H9 (cell line): ENCODE data around the gene CADM4. TPM values are rescaled to one million over a fixed set of nuclear protein-coding genes. Genes with fewer than 3 reads are reported as not detected.
A peak's percentile ranks its signal among the peaks of the same experiment; 100 is the strongest.

Source experiments
- DNase-seq: peaks from one replicate; pipeline ENCODE4 v3.0.0-alpha.2; 2017
- H2AFZ ChIP-seq: one replicate; pipeline ENCODE4 v1.6.1; 2013; ENCODE audit warnings: mild to moderate bottlenecking, low read length, control low read depth, moderate library complexity
- H2AK5ac ChIP-seq: 2 replicates; pipeline ENCODE4 v1.6.1; 2013; ENCODE audit warnings: low read length, control low read depth, mixed read lengths; ENCODE audit not compliant: insufficient read length
- H2BK120ac ChIP-seq: one replicate; pipeline ENCODE4 v1.6.1; 2013; ENCODE audit warnings: low read depth, mild to moderate bottlenecking, low read length, control low read depth, inconsistent platforms; ENCODE audit not compliant: poor library complexity, severe bottlenecking
- H2BK12ac ChIP-seq: 2 replicates; pipeline ENCODE4 v1.6.1; 2013; ENCODE audit warnings: low read length, control low read depth, mixed read lengths, low read depth; ENCODE audit not compliant: insufficient read length
- H2BK15ac ChIP-seq: 2 replicates; pipeline ENCODE4 v1.6.1; 2013; ENCODE audit warnings: low read depth, low read length, control low read depth
- H2BK20ac ChIP-seq: one replicate; pipeline ENCODE4 v1.6.1; 2013; ENCODE audit warnings: low read depth, mild to moderate bottlenecking, low read length, control low read depth, inconsistent platforms; ENCODE audit not compliant: poor library complexity, severe bottlenecking
- H2BK5ac ChIP-seq: 2 replicates; pipeline ENCODE4 v1.6.1; 2013; ENCODE audit warnings: low read length, control low read depth, mixed read lengths; ENCODE audit not compliant: insufficient read length
- H3K14ac ChIP-seq: 2 replicates; pipeline ENCODE4 v1.6.1; 2013; ENCODE audit warnings: low read length, control low read depth; ENCODE audit not compliant: insufficient read depth
- H3K18ac ChIP-seq: 2 replicates; pipeline ENCODE4 v1.6.1; 2013; ENCODE audit warnings: low read depth, mild to moderate bottlenecking, mixed read lengths, low read length, control low read depth; ENCODE audit not compliant: insufficient read length
- H3K23ac ChIP-seq: 2 replicates; pipeline ENCODE4 v1.6.1; 2013; ENCODE audit warnings: low read length, control low read depth, mixed read lengths, low read depth; ENCODE audit not compliant: insufficient read length
- H3K23me2 ChIP-seq: 2 replicates; pipeline ENCODE4 v1.6.1; 2013; ENCODE audit warnings: low read depth, mild to moderate bottlenecking, mixed read lengths, low read length, control low read depth; ENCODE audit not compliant: insufficient read length, poor library complexity, severe bottlenecking
- H3K27ac ChIP-seq: 2 replicates; pipeline ENCODE4 v1.5.1; 2013; ENCODE audit warnings: low read length, control low read depth, mixed read lengths, low read depth; ENCODE audit not compliant: insufficient read length
- H3K27me3 ChIP-seq: 2 replicates; pipeline ENCODE4 v1.6.1; 2013; ENCODE audit warnings: low read length, control low read depth, inconsistent platforms; ENCODE audit not compliant: insufficient read depth
- H3K4ac ChIP-seq: 2 replicates; pipeline ENCODE4 v1.6.1; 2013; ENCODE audit warnings: low read depth, mild to moderate bottlenecking, control low read depth, inconsistent platforms, low read length, moderate library complexity
- H3K4me1 ChIP-seq: 2 replicates; pipeline ENCODE4 v1.6.1; 2013; ENCODE audit warnings: low read length, control low read depth, inconsistent platforms; ENCODE audit not compliant: insufficient read depth
- H3K4me2 ChIP-seq: 2 replicates; pipeline ENCODE4 v1.6.1; 2013; ENCODE audit warnings: low read length, control low read depth, mixed read lengths; ENCODE audit not compliant: insufficient read length, insufficient read depth
- H3K56ac ChIP-seq: 2 replicates; pipeline ENCODE4 v1.6.1; 2013; ENCODE audit warnings: low read depth, mild to moderate bottlenecking, mixed read lengths, low read length, control low read depth; ENCODE audit not compliant: insufficient read length
- H3K79me1 ChIP-seq: 2 replicates; pipeline ENCODE4 v1.6.1; 2013; ENCODE audit warnings: low read depth, mild to moderate bottlenecking, moderate library complexity, low read length, control low read depth, inconsistent platforms; ENCODE audit not compliant: insufficient read depth, poor library complexity, severe bottlenecking
- H3K79me2 ChIP-seq: 2 replicates; pipeline ENCODE4 v1.6.1; 2013; ENCODE audit warnings: low read length, control low read depth, inconsistent platforms; ENCODE audit not compliant: insufficient read depth
- H3K9ac ChIP-seq: 2 replicates; pipeline ENCODE4 v1.6.1; 2013; ENCODE audit warnings: low read length, control low read depth, mixed read lengths; ENCODE audit not compliant: insufficient read length; ENCODE audit errors: extremely low read depth
- H3K9me3 ChIP-seq: one replicate; pipeline ENCODE4 v1.6.1; 2013; ENCODE audit warnings: low read depth, low read length, inconsistent platforms; ENCODE audit not compliant: control insufficient read depth
- H3T11ph ChIP-seq: one replicate; pipeline ENCODE4 v1.6.1; 2013; ENCODE audit warnings: mild to moderate bottlenecking, low read length, control low read depth, inconsistent platforms
- H4K20me1 ChIP-seq: one replicate; pipeline ENCODE4 v1.6.1; 2013; ENCODE audit not compliant: control insufficient read depth, insufficient read length, insufficient read depth
- H4K5ac ChIP-seq: 2 replicates; pipeline ENCODE4 v1.6.1; 2013; ENCODE audit warnings: low read depth, mild to moderate bottlenecking, mixed read lengths, low read length, control low read depth; ENCODE audit not compliant: insufficient read length
- H4K8ac ChIP-seq: replicated peaks from 2 replicates; pipeline ENCODE4 v1.6.1; 2013; ENCODE audit warnings: low read length, control low read depth, mixed read lengths, low read depth; ENCODE audit not compliant: insufficient read length
- H4K91ac ChIP-seq: 2 replicates; pipeline ENCODE4 v1.6.1; 2013; ENCODE audit warnings: low read depth, mild to moderate bottlenecking, moderate library complexity, mixed read lengths, low read length, control low read depth; ENCODE audit not compliant: insufficient read length
- H3K27ac Mint-ChIP-seq, 3 experiments: 2 replicates in 2 of 3; 3 replicates in 1 of 3; pipeline ENCODE4 v1.8.0; 2020 to 2021; ENCODE audit warnings: mixed read lengths in 3 of 3, mild to moderate bottlenecking in 1 of 3, moderate library complexity in 1 of 3
- H3K27me3 Mint-ChIP-seq: 2 replicates; pipeline ENCODE4 v1.8.0; 2021; ENCODE audit warnings: low read depth, mild to moderate bottlenecking, moderate library complexity, mixed read lengths
- H3K36me3 Mint-ChIP-seq, 3 experiments: 2 replicates in 2 of 3; 3 replicates in 1 of 3; pipeline ENCODE4 v1.8.0; 2020 to 2021; ENCODE audit warnings: low read depth in 3 of 3, mixed read lengths in 3 of 3; ENCODE audit not compliant: insufficient read depth in 1 of 3
- H3K4me1 Mint-ChIP-seq, 2 experiments: 2 replicates each; pipeline ENCODE4 v1.8.0; 2020; ENCODE audit warnings: mixed read lengths in 2 of 2
- H3K4me3 Mint-ChIP-seq, 2 experiments: 2 replicates in 1 of 2; 3 replicates in 1 of 2; pipeline ENCODE4 v1.8.0; 2020 to 2021; ENCODE audit warnings: mild to moderate bottlenecking in 2 of 2, mixed read lengths in 2 of 2, moderate library complexity in 1 of 2
- H3K9me3 Mint-ChIP-seq, 2 experiments: 2 replicates in 1 of 2; 3 replicates in 1 of 2; pipeline ENCODE4 v1.8.0; 2020; ENCODE audit warnings: mild to moderate bottlenecking in 2 of 2, mixed read lengths in 2 of 2, moderate library complexity in 1 of 2
- CTCF ChIP-seq: fragments of 200-600 bp; sonication (generic); conservative IDR thresholded peaks from 3 replicates; pipeline ENCODE4 v1.8.0; 2021; ENCODE audit warnings: antibody characterized with exemption, mild to moderate bottlenecking
- WGBS: extraction: QIAGEN DNeasy Blood & Tissue Kit; methylation state at CpG from one replicate; pipeline ENCODE4 v1.1.7; 2013; ENCODE audit warnings: missing lambda C conversion rate, low lambda C conversion rate, mixed read lengths; ENCODE audit not compliant: insufficient read length; ENCODE audit errors: extremely low coverage; 5-methylcytosine and 5-hydroxymethylcytosine counted together
- total RNA-seq: library from RNA; stranded (reverse); gene quantifications from 2 replicates; pipeline ENCODE4 v1.2.1, GENCODE V29; 2021

The CADM4 gene
- total RNA-seq, 1 experiment from 2014 or later = 10.2 TPM

- Histone ChIP-seq H4K8ac (no peak overlapping the region), H3K23me2 (peaks cover 5% of the 10 kb centered on the region), H3K23ac (no peak overlapping the region), H4K91ac (no peak overlapping the region), H3K18ac (no peak overlapping the region), H3K4me1 (no peaks in the 10 kb centered on the region), H2BK20ac (no peak overlapping the region), H3K56ac (no peak overlapping the region), H2BK120ac (no peak overlapping the region), H3K14ac (no peak overlapping the region), H2BK15ac (no peak overlapping the region), H3K27ac (no peak overlapping the region), H2AK5ac (no peak overlapping the region), H2BK12ac (no peak overlapping the region), H3K9me3 (no peaks in the 10 kb centered on the region), H3K79me1 (no peaks in the 10 kb centered on the region), H4K5ac (no peak overlapping the region), H3K79me2 (no peaks in the 10 kb centered on the region), H4K20me1 (no peaks in the 10 kb centered on the region), H3K27me3 (no peaks in the 10 kb centered on the region), H2AFZ (no peak overlapping the region), H3K4ac (no peak overlapping the region), H3T11ph (no peak overlapping the region), H3K4me2 (peak overlapping the region; percentile 86), H2BK5ac (no peak overlapping the region), H3K9ac (peak overlapping the region; percentile 20)
- Mint-ChIP-seq H3K4me1 (peaks cover 27 to 38% of the 10 kb centered on the region in 2 experiments), H3K4me3 (peak overlapping the region; percentile 86 to 92), H3K36me3 (peaks cover 4 to 17% (median 10%) of the 10 kb centered on the region in 3 experiments; a peak in 4 of 7 replicates), H3K27ac (no peak overlapping the region), H3K9me3 (no peaks in the 10 kb centered on the region), H3K27me3 (no peaks in the 10 kb centered on the region)
- WGBS = no CpG with 5 or more reads among the region's 7 CpGs
- no peak for TF ChIP-seq CTCF
- no peak for DNase-seq
Measured at GRCh38 chr19:43581467-43581866, 58.2 kb downstream of the CADM4 start.
